SK-N-SH treated with all-trans-retinoic acid at 6 μM for 48 hours (cell line): ENCODE measurements around the gene LRP10.
A peak's percentile ranks its signal among the peaks of the same experiment; 100 is the strongest.

Experiments
- ATAC-seq: fragments of 200-7000 bp; cut with Tn5 transposase; 3 replicates; pipeline ENCODE4 v1.9.1; 2020; ENCODE audit warnings: mild to moderate bottlenecking, moderate library complexity
- ARNTL ChIP-seq: fragments of 450-650 bp; formaldehyde crosslinking; IDR thresholded peaks from 2 replicates; pipeline ENCODE4 v1.5.0; 2020; ENCODE audit warnings: low read depth, mild to moderate bottlenecking, moderate library complexity, borderline replicate concordance
- BACH2 ChIP-seq: fragments of 250-450 bp; sonication (Bioruptor Pico); IDR thresholded peaks from 2 replicates; pipeline ENCODE4 v1.9.0; 2021; ENCODE audit warnings: mild to moderate bottlenecking, borderline replicate concordance
- CREB5 ChIP-seq: fragments of 250-450 bp; sonication (Bioruptor Pico); IDR thresholded peaks from 2 replicates; pipeline ENCODE4 v1.5.1; 2020; ENCODE audit warnings: low read depth, mild to moderate bottlenecking, moderate library complexity
- CSDC2 ChIP-seq: fragments of 250-450 bp; sonication (Bioruptor Pico); IDR thresholded peaks from 2 replicates; pipeline ENCODE4 v1.5.0; 2020; ENCODE audit warnings: mild to moderate bottlenecking, moderate library complexity
- CSRNP3 ChIP-seq: fragments of 250-450 bp; sonication (Bioruptor Pico); IDR thresholded peaks from 2 replicates; pipeline ENCODE4 v1.5.1; 2021; ENCODE audit warnings: mild to moderate bottlenecking, moderate library complexity
- ESRRG ChIP-seq: fragments of 250-450 bp; sonication (Bioruptor Pico); IDR thresholded peaks from 2 replicates; pipeline ENCODE4 v1.6.1; 2021; ENCODE audit warnings: mild to moderate bottlenecking
- ISL1 ChIP-seq: fragments of 250-450 bp; sonication (Bioruptor Pico); IDR thresholded peaks from 2 replicates; pipeline ENCODE4 v2.1.2; 2022; ENCODE audit warnings: mild to moderate bottlenecking, moderate library complexity
- OSR1 ChIP-seq: fragments of 250-450 bp; sonication (Bioruptor Pico); IDR thresholded peaks from 2 replicates; pipeline ENCODE4 v1.8.0; 2022; ENCODE audit warnings: moderate library complexity, mild to moderate bottlenecking, inconsistent platforms
- PATZ1 ChIP-seq: fragments of 250-450 bp; sonication (Bioruptor Pico); IDR thresholded peaks from 2 replicates; pipeline ENCODE4 v1.8.0; 2020; ENCODE audit warnings: mild to moderate bottlenecking, moderate library complexity, borderline replicate concordance
- POU6F1 ChIP-seq: fragments of 250-450 bp; sonication (Bioruptor Pico); IDR thresholded peaks from 2 replicates; pipeline ENCODE4 v1.8.0; 2021; ENCODE audit warnings: low read depth, mild to moderate bottlenecking, moderate library complexity, borderline replicate concordance
- PPARA ChIP-seq: fragments of 250-450 bp; sonication (Bioruptor Pico); IDR thresholded peaks from 2 replicates; pipeline ENCODE4 v1.5.0; 2020; ENCODE audit warnings: mild to moderate bottlenecking, borderline replicate concordance
- RARB ChIP-seq: fragments of 250-450 bp; sonication (Bioruptor Pico); IDR thresholded peaks from 2 replicates; pipeline ENCODE4 v1.8.0; 2021; ENCODE audit warnings: mild to moderate bottlenecking, moderate library complexity
- SNAI2 ChIP-seq: fragments of 250-450 bp; sonication (Bioruptor Pico); IDR thresholded peaks from 2 replicates; pipeline ENCODE4 v1.5.0; 2020; ENCODE audit warnings: mild to moderate bottlenecking, moderate library complexity
- TCF4 ChIP-seq: fragments of 250-450 bp; sonication (Bioruptor Pico); IDR thresholded peaks from 2 replicates; pipeline ENCODE4 v1.8.0; 2021; ENCODE audit warnings: mild to moderate bottlenecking, moderate library complexity, borderline replicate concordance
- TSHZ2 ChIP-seq: fragments of 250-450 bp; sonication (Bioruptor Pico); IDR thresholded peaks from 2 replicates; pipeline ENCODE4 v1.5.0; 2020; ENCODE audit warnings: mild to moderate bottlenecking, moderate library complexity
- ZC3H10 ChIP-seq: fragments of 250-450 bp; sonication (Bioruptor Pico); IDR thresholded peaks from 2 replicates; pipeline ENCODE4 v1.5.1; 2021; ENCODE audit warnings: mild to moderate bottlenecking, moderate library complexity
- ZFP3 ChIP-seq: fragments of 250-450 bp; sonication (Bioruptor Pico); IDR thresholded peaks from 2 replicates; pipeline ENCODE4 v1.5.0; 2020; ENCODE audit warnings: mild to moderate bottlenecking, moderate library complexity
- ZFP30 ChIP-seq: fragments of 450-650 bp; formaldehyde crosslinking; IDR thresholded peaks from 2 replicates; pipeline ENCODE4 v1.5.0; 2022; ENCODE audit warnings: mild to moderate bottlenecking, moderate library complexity
- ZNF565 ChIP-seq: fragments of 450-650 bp; formaldehyde crosslinking; conservative IDR thresholded peaks from 2 replicates; pipeline ENCODE4 v1.5.0; 2020; ENCODE audit warnings: low read depth, mild to moderate bottlenecking, moderate library complexity
- ZNF70 ChIP-seq: fragments of 450-650 bp; formaldehyde crosslinking; IDR thresholded peaks from 2 replicates; pipeline ENCODE4 v1.5.0; 2020; ENCODE audit warnings: mild to moderate bottlenecking, moderate library complexity
- ZNF8 ChIP-seq: fragments of 450-650 bp; formaldehyde crosslinking; IDR thresholded peaks from 2 replicates; pipeline ENCODE4 v1.5.0; 2020; ENCODE audit warnings: mild to moderate bottlenecking, moderate library complexity

The LRP10 gene

GRCh38 chr14:22885975-22886374 lies 14.4 kb downstream of the LRP10 start:
- TF ChIP-seq ARNTL (CRISPR knock-in tag) (no peak), ZFP3 (CRISPR knock-in tag) (no peak), PATZ1 (CRISPR knock-in tag) (no peak), SNAI2 (CRISPR knock-in tag) (no peak), ZNF8 (no peak), CREB5 (CRISPR knock-in tag) (no peak), ZC3H10 (CRISPR knock-in tag) (no peak), CSRNP3 (CRISPR knock-in tag) (no peak), CSDC2 (no peak)
- no peak for ATAC-seq

GRCh38 chr14:22886500-22887259 lies 15.1 kb downstream of the LRP10 start:
- ATAC-seq: peak; percentile 76
- TF ChIP-seq ESRRG (CRISPR knock-in tag) (no peak), ARNTL (CRISPR knock-in tag) (no peak), PPARA (CRISPR knock-in tag) (no peak), ZFP3 (CRISPR knock-in tag) (0 out of 2 replicates have a peak, but pooled peaks have one; percentile 49), SNAI2 (CRISPR knock-in tag) (0 out of 2 replicates have a peak, but pooled peaks have one; percentile 43), ZNF565 (CRISPR knock-in tag) (no peak)

GRCh38 chr14:22887260-22887989 lies 15.9 kb downstream of the LRP10 start:
- TF ChIP-seq CSRNP3 (CRISPR knock-in tag): no peak
- no peak for TF ChIP-seq ZFP30 (CRISPR knock-in tag)
- TF ChIP-seq CSDC2: no peak
- no peak for TF ChIP-seq ISL1 (CRISPR knock-in tag)
- no peak for TF ChIP-seq ZNF565 (CRISPR knock-in tag)
- TF ChIP-seq OSR1: no peak
- no peak for TF ChIP-seq SNAI2 (CRISPR knock-in tag)
- TF ChIP-seq ZFP3 (CRISPR knock-in tag): no peak
- TF ChIP-seq TCF4: no peak
- TF ChIP-seq ARNTL (CRISPR knock-in tag): no peak
- TF ChIP-seq PATZ1 (CRISPR knock-in tag): no peak
- TF ChIP-seq ZNF8: no peak
- TF ChIP-seq PPARA (CRISPR knock-in tag): no peak
- TF ChIP-seq ZNF70 (CRISPR knock-in tag): no peak
- TF ChIP-seq RARB (CRISPR knock-in tag): no peak
- no peak for TF ChIP-seq BACH2 (CRISPR knock-in tag)
- no peak for TF ChIP-seq POU6F1 (CRISPR knock-in tag)
- TF ChIP-seq TSHZ2 (CRISPR knock-in tag): no peak
- no peak for TF ChIP-seq ESRRG (CRISPR knock-in tag)
- peak; percentile 91 for ATAC-seq
